CD4-positive, alpha-beta T cell (primary cell): ENCODE measurements around the gene PPP1R37. TPM values are rescaled to one million over a fixed set of nuclear protein-coding genes. Genes with fewer than 3 reads are reported as not detected.

ENCODE experiments used
- ATAC-seq: fragments of 200-7000 bp; cut with Tn5 transposase; one replicate; pipeline ENCODE4 v1.10.0; 2022; ENCODE audit warnings: mild to moderate bottlenecking; ENCODE audit not compliant: poor library complexity
- CTCF ChIA-PET: fragments of 350-600 bp; sonication (Branson Sonifier 250); formaldehyde crosslinking; loops from one replicate; lab custom pipeline; 2021; ENCODE audit warnings: antibody characterized with exemption, inconsistent platforms; lab: Charles Lee
- POLR2A ChIA-PET: fragments of 350-600 bp; sonication (Branson Sonifier 250); formaldehyde crosslinking; loops from one replicate; lab custom pipeline; 2021; ENCODE audit warnings: antibody characterized with exemption, inconsistent platforms; lab: Charles Lee
- DNase-seq, 14 experiments: peaks; one replicate each; pipeline ENCODE4 v3.0.0-alpha.2; 2013 to 2020; ENCODE audit warnings: mixed read lengths in 2 of 14
- H3K27ac ChIP-seq, 2 donors: one replicate each; pipeline versions ENCODE4 v1.5.1 to v1.7.0; 2013; ENCODE audit warnings: low read length in 2 of 2, low read depth in 1 of 2, mild to moderate bottlenecking in 1 of 2
- H3K27me3 ChIP-seq, 2 experiments: 1 replicate in 1 of 2; 2 replicates in 1 of 2; pipeline versions ENCODE4 v1.6.1 to v1.7.0; 2013; ENCODE audit warnings: low read length in 2 of 2, control low read depth in 1 of 2, mild to moderate bottlenecking in 1 of 2, moderate library complexity in 1 of 2; ENCODE audit not compliant: insufficient read depth in 2 of 2, control insufficient read depth in 1 of 2
- H3K36me3 ChIP-seq: one replicate; pipeline ENCODE4 v1.6.1; 2013; ENCODE audit warnings: low read length, control low read depth; ENCODE audit not compliant: insufficient read depth
- H3K4me1 ChIP-seq: one replicate; pipeline ENCODE4 v1.6.1; 2013; ENCODE audit warnings: low read length, control low read depth; ENCODE audit not compliant: insufficient read depth
- H3K4me3 ChIP-seq: one replicate; pipeline ENCODE4 v1.5.1; 2013; ENCODE audit warnings: mild to moderate bottlenecking, low read length, moderate library complexity
- H3K9me3 ChIP-seq, 2 experiments: 1 replicate in 1 of 2; 2 replicates in 1 of 2; pipeline versions ENCODE4 v1.6.1 to v1.7.0; 2013; ENCODE audit warnings: low read length in 2 of 2, mild to moderate bottlenecking in 2 of 2, control low read depth in 1 of 2, moderate library complexity in 1 of 2; ENCODE audit not compliant: control insufficient read depth in 1 of 2, insufficient read depth in 1 of 2
- H3K27ac Mint-ChIP-seq: one replicate; pipeline ENCODE4 v1.8.0; 2020; ENCODE audit warnings: mixed read lengths
- H3K27me3 Mint-ChIP-seq: one replicate; pipeline ENCODE4 v1.8.0; 2021; ENCODE audit warnings: mixed read lengths
- H3K36me3 Mint-ChIP-seq: one replicate; pipeline ENCODE4 v1.8.0; 2021; ENCODE audit warnings: low read depth, mixed read lengths
- H3K4me1 Mint-ChIP-seq: one replicate; pipeline ENCODE4 v1.8.0; 2021; ENCODE audit warnings: low read depth, mixed read lengths
- H3K4me3 Mint-ChIP-seq: one replicate; pipeline ENCODE4 v1.8.0; 2020; ENCODE audit warnings: mild to moderate bottlenecking, mixed read lengths
- H3K9me3 Mint-ChIP-seq: one replicate; pipeline ENCODE4 v1.8.0; 2020; ENCODE audit warnings: mixed read lengths
- intact Hi-C, 2 experiments: fragments of 100-400 bp; cut with DNase I in 1 of 2; cut with micrococcal nuclease in 1 of 2; formaldehyde crosslinking; loops; one replicate each; pipeline versions ENCODE4 v1.15.1 to v1.9.0; 2023 to 2025; cut with DNase I, micrococcal nuclease
- total RNA-seq, 174 experiments: library from RNA in 2 of 174; stranded (reverse) in 2 of 174; gene quantifications; one replicate each; pipeline ENCODE4 v1.2.3 and lab custom pipeline; 2021 to 2026
- TF ChIP-seq, protein P1 (sequence below): fragments of 200-600 bp; IDR thresholded peaks from one replicate; pipeline ENCODE4 v1.8.0; 2022; ENCODE audit warnings: antibody characterized with exemption, mild to moderate bottlenecking

The PPP1R37 gene
- total RNA-seq, 2 experiments from 2014 or later: 17.2 to 19.6 TPM

- POLR2A ChIA-PET: interaction anchor here (0.7 to 4.0 kb wide), 5 partner anchors 13 to 180 kb away, joined by 3 to 49 read pairs (median 3); partner anchors contain the start of genes BLOC1S3, CLASRP, PPP1R37 and TRAPPC6A
- H3K9me3 Mint-ChIP-seq: no peaks in the 10 kb centered on the region
- peak within 1 kb of the TSS; percentile 93 for H3K4me3 Mint-ChIP-seq
- H3K4me1 ChIP-seq: peaks cover 62% of the 10 kb centered on the region
- peak within 1 kb of the TSS; percentile 93 for H3K4me3 ChIP-seq
- H3K27ac Mint-ChIP-seq: peak within 1 kb of the TSS; percentile 79
- no peaks in the 10 kb centered on the region for H3K27me3 Mint-ChIP-seq
- H3K27me3 ChIP-seq: no peaks in the 10 kb centered on the region
- peaks cover 9% of the 10 kb centered on the region for H3K36me3 ChIP-seq
- H3K36me3 Mint-ChIP-seq: peaks cover 17% of the 10 kb centered on the region
- ATAC-seq: peak; percentile 72
- H3K4me1 Mint-ChIP-seq: peaks cover 45% of the 10 kb centered on the region
- CTCF ChIA-PET: interaction anchor here (1.0 to 2.4 kb wide), 3 partner anchors 13 to 46 kb away, joined by 3 to 15 read pairs (median 5); partner anchors contain the start of gene PPP1R37
- intact Hi-C loops: loop anchor here (1.0 to 2.0 kb wide), 3 partner anchors 14 to 100 kb away; partner anchors contain the start of genes CLASRP (in 1 of the 2) and PPP1R37 (in 1 of the 2)
- TF ChIP-seq, protein P1, sequence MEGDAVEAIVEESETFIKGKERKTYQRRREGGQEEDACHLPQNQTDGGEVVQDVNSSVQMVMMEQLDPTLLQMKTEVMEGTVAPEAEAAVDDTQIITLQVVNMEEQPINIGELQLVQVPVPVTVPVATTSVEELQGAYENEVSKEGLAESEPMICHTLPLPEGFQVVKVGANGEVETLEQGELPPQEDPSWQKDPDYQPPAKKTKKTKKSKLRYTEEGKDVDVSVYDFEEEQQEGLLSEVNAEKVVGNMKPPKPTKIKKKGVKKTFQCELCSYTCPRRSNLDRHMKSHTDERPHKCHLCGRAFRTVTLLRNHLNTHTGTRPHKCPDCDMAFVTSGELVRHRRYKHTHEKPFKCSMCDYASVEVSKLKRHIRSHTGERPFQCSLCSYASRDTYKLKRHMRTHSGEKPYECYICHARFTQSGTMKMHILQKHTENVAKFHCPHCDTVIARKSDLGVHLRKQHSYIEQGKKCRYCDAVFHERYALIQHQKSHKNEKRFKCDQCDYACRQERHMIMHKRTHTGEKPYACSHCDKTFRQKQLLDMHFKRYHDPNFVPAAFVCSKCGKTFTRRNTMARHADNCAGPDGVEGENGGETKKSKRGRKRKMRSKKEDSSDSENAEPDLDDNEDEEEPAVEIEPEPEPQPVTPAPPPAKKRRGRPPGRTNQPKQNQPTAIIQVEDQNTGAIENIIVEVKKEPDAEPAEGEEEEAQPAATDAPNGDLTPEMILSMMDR: no peak
- H3K9me3 ChIP-seq: no peaks in the 10 kb centered on the region
- peak; percentile 61 to 89 (median 73) for DNase-seq
- peak within 1 kb of the TSS; percentile 41 to 75 for H3K27ac ChIP-seq
Observed at GRCh38 chr19:45079063-45079910, 13.7 kb upstream of the PPP1R37 start, which contains the start of gene GEMIN7. Gene GEMIN7, plus strand, starts transcription at chr19:45079260. Its CDS starts 10,855 bp downstream, at chr19:45090115.

DNA sequence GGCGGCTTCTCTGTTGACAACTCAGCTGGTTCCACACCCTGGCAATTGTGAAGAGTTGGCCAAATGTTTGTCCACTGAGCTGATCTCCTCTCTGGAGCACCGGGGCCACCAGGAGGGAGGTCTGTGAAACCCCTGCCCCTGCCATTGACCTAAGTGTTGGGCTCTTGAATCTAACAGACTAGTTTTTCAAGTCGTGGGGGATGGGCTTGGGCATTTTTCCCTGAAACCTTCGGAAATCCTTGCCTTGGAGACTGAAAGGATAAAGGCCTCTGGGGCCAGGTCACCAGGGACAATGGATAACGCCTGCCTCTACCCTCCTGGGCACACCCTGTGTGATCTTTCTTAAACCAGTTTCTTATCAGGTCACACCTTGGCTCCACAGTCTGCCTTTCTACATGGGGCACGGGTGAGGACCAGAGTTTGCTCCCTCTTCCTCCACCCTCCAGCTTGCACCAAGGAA lies 13.0 kb upstream of the PPP1R37 start:
- peaks cover 9% of the 10 kb centered on the region for H3K36me3 ChIP-seq
- Mint-ChIP-seq H3K9me3 (no peaks in the 10 kb centered on the region), H3K4me1 (peaks cover 45% of the 10 kb centered on the region), H3K27ac (peak overlapping the region; percentile 79), H3K27me3 (no peaks in the 10 kb centered on the region), H3K36me3 (peaks cover 18% of the 10 kb centered on the region), H3K4me3 (peak overlapping the region; percentile 93)
- DNase-seq: peak in 1 of 14 experiments; percentile 24
- H3K27ac ChIP-seq: peak overlapping the region in 1 of 2 donors; percentile 41
- H3K4me1 ChIP-seq: peaks cover 60% of the 10 kb centered on the region
- no peaks in the 10 kb centered on the region for H3K27me3 ChIP-seq
- ChIA-PET POLR2A (interaction anchor here (0.7 to 4.0 kb wide), 4 partner anchors 12 to 180 kb away, joined by 3 to 49 read pairs (median 4); partner anchors contain the start of genes BLOC1S3, PPP1R37 and TRAPPC6A), CTCF (interaction anchor here (1.0 to 2.4 kb wide), 3 partner anchors 12 to 45 kb away, joined by 3 to 15 read pairs (median 5); partner anchors contain the start of gene PPP1R37)
- TF ChIP-seq, protein P1: no peak
- peak overlapping the region; percentile 93 for H3K4me3 ChIP-seq
- intact Hi-C loops: loop anchor here (1.0 to 10.0 kb wide), 4 partner anchors 13 to 915 kb away; partner anchors contain the start of genes CCDC61 (in 1 of the 2), CLASRP (in 1 of the 2) and PPP1R37 (in 1 of the 2)
- H3K9me3 ChIP-seq: no peaks in the 10 kb centered on the region
- no peak for ATAC-seq

DNA sequence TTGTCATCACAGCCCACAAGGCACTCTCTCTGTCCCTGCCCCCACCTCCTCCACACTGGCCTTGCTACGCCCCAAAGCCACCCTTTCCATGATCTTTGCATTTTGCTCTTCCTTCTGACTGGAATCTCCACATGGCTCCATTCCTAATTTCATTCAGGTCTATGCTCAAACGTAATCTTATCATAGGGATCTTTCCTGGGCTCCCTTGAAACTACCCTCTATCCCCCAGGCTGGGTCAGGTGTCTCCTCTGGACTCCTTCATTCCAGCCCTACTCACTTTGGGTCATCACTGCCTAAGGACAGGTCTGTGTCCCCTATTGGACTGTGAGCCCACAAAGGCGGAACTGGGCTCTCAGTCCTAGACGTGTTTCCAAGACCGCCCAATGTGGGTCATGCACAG lies 10.8 kb upstream of the PPP1R37 start:
- CTCF ChIA-PET: no interaction called here
- Histone ChIP-seq H3K4me3 (no peak overlapping the region), H3K27me3 (no peaks in the 10 kb centered on the region), H3K4me1 (peaks cover 40% of the 10 kb centered on the region), H3K27ac (no peak overlapping the region), H3K36me3 (peaks cover 9% of the 10 kb centered on the region), H3K9me3 (no peaks in the 10 kb centered on the region)
- POLR2A ChIA-PET: no interaction called here
- peaks cover 37% of the 10 kb centered on the region for H3K4me1 Mint-ChIP-seq
- TF ChIP-seq, protein P1: no peak
- H3K36me3 Mint-ChIP-seq: peaks cover 29% of the 10 kb centered on the region
- H3K27ac Mint-ChIP-seq: peak overlapping the region; percentile 31
- DNase-seq (no peak), ATAC-seq (no peak)
- H3K4me3 Mint-ChIP-seq: peak overlapping the region; percentile 68
- H3K9me3 Mint-ChIP-seq: no peaks in the 10 kb centered on the region
- H3K27me3 Mint-ChIP-seq: no peaks in the 10 kb centered on the region
- intact Hi-C loops: loop anchor here in 1 of 2 experiments (10.0 kb wide), 1 partner anchor 913 kb away; the partner anchor contains the start of gene CCDC61
